Activated CD4-positive, alpha-beta T cell treated with anti-CD3 and anti-CD28 coated beads, Interleukin-2, amount 50 U/mL, for 24 hours (primary cell): Measurements from ENCODE around the gene EPS15.
"Not testable (repeated sequence)": the region's sequence is repeated elsewhere in the genome, so short reads cannot be mapped to it uniquely, and the experiment has no call there.

Experiments
- DNase-seq, 2 donors: peaks; one replicate each; pipeline ENCODE4 v3.0.0-alpha.2; 2020; ENCODE audit warnings: low read depth in 1 of 2, low spot score in 1 of 2

EPS15 gene

GRCh38 chr1:51341876-51342496 is 177.1 kb downstream of the EPS15 start:
- no peak for DNase-seq

- DNase-seq: no peak
These were observed 178.7 kb downstream of the EPS15 start for GRCh38 chr1:51340380-51340779.

GRCh38 chr1:51336711-51337110 is 182.4 kb downstream of the EPS15 start:
- DNase-seq: no peak

- DNase-seq: no peak
These were observed 183.1 kb downstream of the EPS15 start for GRCh38 chr1:51336004-51336403.

GRCh38 chr1:51331206-51332100 is 187.6 kb downstream of the EPS15 start:
- DNase-seq: no peak

DNA sequence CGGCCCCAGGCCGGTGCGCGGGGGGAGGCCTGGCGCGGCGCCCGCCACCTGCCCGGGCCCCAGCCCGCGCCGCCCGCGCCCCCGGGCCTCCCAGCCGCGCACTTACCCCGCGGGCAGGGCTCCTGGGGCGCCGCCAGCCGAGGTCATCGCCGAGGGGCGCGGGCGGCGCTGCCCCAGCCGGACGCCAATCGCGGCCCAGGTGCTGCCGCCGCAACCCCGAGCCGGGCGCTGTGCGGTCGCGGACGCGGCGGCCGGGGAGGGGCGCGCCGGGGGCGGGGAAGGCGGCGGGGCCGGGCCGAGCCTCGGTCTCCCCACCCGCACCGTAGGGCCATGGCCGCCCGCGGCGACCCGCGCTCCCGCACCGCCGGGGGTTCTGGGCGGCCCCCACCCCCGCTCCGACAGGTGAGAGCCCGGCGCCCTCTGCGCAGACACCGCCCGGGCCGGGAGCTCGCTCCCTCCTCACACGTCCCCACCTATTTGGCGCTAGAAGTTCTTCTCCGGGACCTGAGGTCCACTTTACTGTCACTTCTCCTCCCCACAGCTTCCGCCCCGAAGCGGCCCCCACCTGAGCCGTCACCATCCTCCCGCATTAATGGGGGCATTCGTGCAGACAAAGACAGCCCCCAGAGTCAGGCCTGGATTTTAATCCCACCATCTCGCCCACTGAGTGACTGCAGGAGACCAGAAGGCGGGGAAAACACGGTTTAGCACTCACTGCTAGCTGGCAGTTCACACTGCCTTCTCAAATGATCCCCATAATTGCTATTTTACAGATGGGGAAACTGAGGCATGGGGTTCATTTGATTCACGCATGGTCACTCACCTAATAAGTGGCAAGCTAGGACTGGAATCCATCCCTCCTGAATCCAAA is 188.5 kb downstream of the EPS15 start, which contains the start of gene TTC39A:
TTC39A (minus strand) TSS at position 232 of the 871 bp plus-strand sequence; CDS start at position 147, 85 bp downstream.
- DNase-seq: no peak

DNA sequence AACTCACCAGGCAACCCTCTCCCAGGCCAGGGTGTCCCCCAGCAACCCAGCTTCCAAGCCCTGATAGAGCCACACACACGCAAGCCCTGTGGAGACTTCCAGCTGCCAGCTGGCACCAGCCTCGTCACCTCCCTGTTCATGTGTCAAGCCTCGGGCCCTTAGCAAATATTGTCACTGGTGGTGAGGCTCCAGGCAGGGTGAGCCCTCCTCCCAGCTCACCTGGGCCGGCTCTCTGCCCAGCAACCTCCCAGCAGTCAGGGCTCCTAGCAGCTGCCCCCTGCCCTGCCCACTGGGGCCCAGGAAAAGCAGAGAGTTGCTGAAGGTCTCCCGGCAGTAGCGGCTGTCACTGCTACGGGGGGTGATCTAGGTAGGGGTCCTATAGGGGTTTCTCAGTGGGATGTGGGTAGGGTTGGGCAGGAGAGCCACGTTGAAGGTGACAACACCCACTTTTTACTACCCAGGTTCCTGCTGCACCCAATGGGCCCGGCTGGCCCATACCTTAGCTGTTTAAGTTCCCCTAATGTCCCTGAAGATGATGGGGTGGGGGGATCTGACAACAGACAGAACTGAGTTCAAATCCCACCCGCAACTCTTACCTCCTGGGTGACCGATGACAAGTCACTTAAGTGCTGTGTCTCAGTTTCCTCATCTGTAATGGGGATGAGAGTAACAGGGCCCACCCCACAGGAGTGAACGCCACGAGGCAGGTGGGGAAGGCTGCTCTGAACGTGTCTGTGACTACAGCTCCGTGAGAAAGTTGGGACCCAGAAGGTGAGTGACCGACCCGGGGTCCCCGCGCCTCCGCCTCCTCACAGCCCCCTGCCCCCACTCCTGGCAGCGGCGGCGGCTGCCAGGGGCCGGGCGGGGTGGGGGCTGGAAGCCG is 189.4 kb downstream of the EPS15 start:
- no peak for DNase-seq

DNA sequence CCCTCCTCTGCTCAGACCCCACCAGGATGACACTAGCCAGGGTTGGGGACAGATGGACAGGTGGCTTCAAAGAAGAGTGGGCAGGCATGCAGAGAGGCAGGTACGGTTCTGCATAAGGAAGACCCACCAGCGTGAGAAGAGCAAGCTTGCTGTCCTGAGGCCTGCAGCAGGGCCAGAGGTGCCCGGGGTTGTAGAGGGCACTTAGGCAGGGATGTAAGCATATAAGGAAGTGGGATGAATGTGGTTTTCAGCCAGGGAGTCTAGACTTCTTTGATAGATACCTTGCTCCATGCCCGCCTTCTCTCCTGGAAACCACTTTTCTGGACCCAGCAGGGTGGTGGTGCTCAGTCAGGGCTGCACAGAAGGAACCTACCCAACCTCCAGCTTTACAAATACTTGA is 190.1 kb downstream of the EPS15 start:
- DNase-seq: no peak

DNA sequence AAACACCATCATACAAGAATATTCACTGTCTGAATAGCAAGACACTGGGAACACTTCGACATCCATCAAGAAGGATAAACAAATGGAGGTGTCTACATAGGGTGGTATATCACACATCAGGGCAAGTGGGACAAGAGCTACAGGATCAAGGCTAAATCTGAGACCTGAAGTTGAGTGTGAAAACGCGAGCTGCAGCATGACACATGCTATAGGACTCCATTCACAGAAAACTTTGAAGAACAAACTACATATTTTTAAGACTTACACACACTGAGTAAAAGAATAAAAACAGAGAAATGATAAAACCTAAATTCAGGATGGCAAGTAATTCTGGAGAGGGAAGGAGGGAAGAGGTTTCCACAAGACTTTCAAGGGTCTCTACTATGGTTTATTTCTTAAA is 190.8 kb downstream of the EPS15 start:
- no peak for DNase-seq

- no peak for DNase-seq
These were observed 191.7 kb downstream of the EPS15 start for GRCh38 chr1:51327386-51327785.

DNA sequence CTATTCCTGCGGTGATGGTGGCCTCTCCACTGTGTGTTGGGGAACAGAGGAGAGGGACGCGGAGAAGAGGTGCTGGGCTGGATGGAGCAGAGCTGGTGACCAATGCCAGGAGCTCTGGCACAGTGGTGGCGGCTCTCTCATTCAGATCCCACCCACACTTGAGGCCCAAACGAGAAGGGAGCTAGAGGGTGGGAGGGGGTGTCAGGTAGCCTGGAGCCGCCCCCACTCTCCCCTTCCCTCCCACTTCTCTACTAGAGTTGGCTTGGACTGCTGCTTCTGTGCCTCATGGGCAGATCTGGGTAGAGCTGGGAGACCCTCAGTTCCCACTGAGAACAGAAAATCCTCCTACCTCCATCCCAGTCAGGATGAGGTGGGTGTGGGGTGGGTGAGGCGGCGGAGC is 192.2 kb downstream of the EPS15 start:
- DNase-seq: no peak

- no peak for DNase-seq
These were observed 192.9 kb downstream of the EPS15 start for GRCh38 chr1:51325878-51326755.

- DNase-seq: no peak
These were observed 193.7 kb downstream of the EPS15 start for GRCh38 chr1:51325391-51325790.

GRCh38 chr1:51325011-51325385 is 194.1 kb downstream of the EPS15 start:
- not testable (repeated sequence) for DNase-seq

GRCh38 chr1:51324251-51325010 is 194.6 kb downstream of the EPS15 start:
- DNase-seq: no peak

- DNase-seq: no peak
These were observed 195.3 kb downstream of the EPS15 start for GRCh38 chr1:51323778-51324177.

- DNase-seq: no peak
These were observed 196.5 kb downstream of the EPS15 start for GRCh38 chr1:51322417-51323101.

DNA sequence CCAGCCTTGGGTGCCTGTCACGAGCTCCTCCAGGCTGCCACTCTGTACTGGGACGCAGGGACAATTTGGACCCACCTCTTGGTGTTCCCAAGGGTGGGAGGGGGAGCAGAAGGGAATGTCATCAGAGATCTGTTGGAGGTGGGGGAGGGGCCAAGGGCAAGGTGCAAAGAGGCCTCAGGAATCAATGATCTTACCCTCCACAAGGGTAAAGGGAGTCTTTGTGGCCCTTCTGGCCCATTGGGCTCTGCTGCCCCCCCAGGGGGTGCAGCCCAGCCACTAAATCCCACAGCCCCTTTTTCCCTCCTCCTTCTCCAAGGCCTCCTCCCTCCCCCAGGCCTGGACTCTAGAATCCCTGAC is 197.2 kb downstream of the EPS15 start:
- DNase-seq: no peak
